Nephron progenitor cell (in vitro differentiated cells): Measurements from ENCODE around the gene SEMA6A.
A peak's percentile ranks its signal among the peaks of the same experiment; 100 is the strongest.

Source experiments
- DNase-seq: peaks from one replicate; pipeline ENCODE4 v3.0.0; 2021
- H3K27ac Mint-ChIP-seq: 2 replicates; pipeline ENCODE4 v1.8.0; 2021; ENCODE audit warnings: mild to moderate bottlenecking, moderate library complexity, mixed read lengths
- H3K27me3 Mint-ChIP-seq: 2 replicates; pipeline ENCODE4 v1.8.0; 2021; ENCODE audit warnings: mild to moderate bottlenecking, low read depth, mixed read lengths; ENCODE audit not compliant: poor library complexity
- H3K36me3 Mint-ChIP-seq: 2 replicates; pipeline ENCODE4 v1.8.0; 2021; ENCODE audit warnings: low read depth, mixed read lengths
- H3K4me1 Mint-ChIP-seq: 2 replicates; pipeline ENCODE4 v1.8.0; 2021; ENCODE audit warnings: mixed read lengths
- H3K4me3 Mint-ChIP-seq: 2 replicates; pipeline ENCODE4 v1.8.0; 2021; ENCODE audit warnings: mild to moderate bottlenecking, moderate library complexity, mixed read lengths
- H3K9me3 Mint-ChIP-seq: 2 replicates; pipeline ENCODE4 v1.8.0; 2021; ENCODE audit warnings: mild to moderate bottlenecking, moderate library complexity, mixed read lengths
- CTCF ChIP-seq: fragments of 200-600 bp; sonication (generic); IDR thresholded peaks from 2 replicates; pipeline ENCODE4 v1.5.0; 2021; ENCODE audit warnings: antibody characterized with exemption

SEMA6A gene

DNA sequence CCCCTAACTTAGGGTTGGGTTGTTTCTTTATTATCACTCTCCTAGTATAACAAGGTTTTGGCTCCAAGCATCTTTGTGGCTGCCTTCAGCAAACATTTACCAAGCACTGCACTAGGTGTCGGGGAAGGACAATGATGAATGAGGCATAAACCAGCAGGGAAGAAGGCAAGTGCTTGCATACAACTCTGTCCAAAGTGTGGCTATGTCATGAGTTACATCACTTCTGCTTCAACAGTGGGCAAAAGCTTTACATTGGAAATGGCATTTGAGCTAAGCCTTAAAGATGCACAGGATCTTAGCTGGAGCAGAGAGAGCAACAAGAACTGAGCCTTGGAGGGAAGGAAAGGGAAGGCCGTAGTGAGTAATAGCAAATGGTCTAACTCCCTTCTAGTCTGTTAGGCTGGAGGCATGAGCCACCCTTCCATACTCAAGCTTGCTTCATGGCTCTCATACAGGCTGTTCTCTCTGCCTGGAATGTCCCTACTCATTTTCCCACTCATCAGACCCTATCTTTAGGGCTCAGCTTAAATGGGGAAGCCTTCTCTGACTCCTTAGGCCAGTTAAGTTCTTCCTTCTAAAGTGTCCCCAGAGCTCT, 121.8 kb downstream of the SEMA6A start:
- peaks cover 68% of the 10 kb centered on the region for H3K4me1 Mint-ChIP-seq
- no peak overlapping the region for H3K27ac Mint-ChIP-seq
- no peak overlapping the region for H3K4me3 Mint-ChIP-seq
- peaks cover 42% of the 10 kb centered on the region for H3K36me3 Mint-ChIP-seq
- DNase-seq = no peak
- TF ChIP-seq CTCF = no peak
- H3K9me3 Mint-ChIP-seq = no peaks in the 10 kb centered on the region
- H3K27me3 Mint-ChIP-seq = no peaks in the 10 kb centered on the region

DNA sequence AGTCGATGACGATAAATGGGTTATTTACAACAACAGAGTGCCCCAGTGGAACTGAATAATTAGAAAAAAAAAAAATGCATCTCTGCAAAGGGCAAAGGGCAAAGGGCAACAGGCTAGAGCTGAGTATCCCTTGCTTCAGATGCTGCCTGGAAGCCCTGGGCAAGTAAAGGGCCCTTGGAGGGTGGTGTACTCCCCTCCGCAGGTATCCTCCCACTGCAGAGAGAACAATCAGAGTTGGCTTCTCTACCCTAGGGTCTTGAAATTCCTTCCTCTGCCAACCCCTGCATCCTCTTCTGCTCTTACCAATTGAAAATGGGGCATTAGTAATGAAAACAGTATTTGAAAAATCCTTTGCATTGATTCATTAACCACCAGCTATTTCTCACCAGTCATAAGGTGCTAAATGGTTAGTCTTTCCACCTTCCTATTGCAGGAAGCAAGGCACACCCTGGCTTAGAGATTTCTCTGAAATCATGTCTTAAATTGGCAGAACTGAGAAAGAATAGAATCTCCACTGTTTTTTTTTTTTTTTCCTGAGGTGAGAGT, 122.6 kb downstream of the SEMA6A start:
- H3K9me3 Mint-ChIP-seq = no peaks in the 10 kb centered on the region
- TF ChIP-seq CTCF = no peak
- DNase-seq = no peak
- no peaks in the 10 kb centered on the region for H3K27me3 Mint-ChIP-seq
- peaks cover 50% of the 10 kb centered on the region for H3K36me3 Mint-ChIP-seq
- peaks cover 68% of the 10 kb centered on the region for H3K4me1 Mint-ChIP-seq
- H3K4me3 Mint-ChIP-seq = no peak overlapping the region
- no peak overlapping the region for H3K27ac Mint-ChIP-seq

GRCh38 chr5:116451066-116451465, 123.6 kb downstream of the SEMA6A start:
- no peak overlapping the region for H3K4me3 Mint-ChIP-seq
- no peaks in the 10 kb centered on the region for H3K9me3 Mint-ChIP-seq
- H3K27me3 Mint-ChIP-seq = no peaks in the 10 kb centered on the region
- H3K36me3 Mint-ChIP-seq = peaks cover 52% of the 10 kb centered on the region
- TF ChIP-seq CTCF = no peak
- no peak for DNase-seq
- H3K4me1 Mint-ChIP-seq = peaks cover 68% of the 10 kb centered on the region
- H3K27ac Mint-ChIP-seq = peak overlapping the region; percentile 66

GRCh38 chr5:116449458-116449857, 125.2 kb downstream of the SEMA6A start:
- Mint-ChIP-seq H3K9me3 (no peaks in the 10 kb centered on the region), H3K4me1 (peaks cover 60% of the 10 kb centered on the region), H3K27ac (peak overlapping the region; percentile 81), H3K4me3 (no peak overlapping the region), H3K36me3 (peaks cover 59% of the 10 kb centered on the region), H3K27me3 (no peaks in the 10 kb centered on the region)
- DNase-seq = no peak
- no peak for TF ChIP-seq CTCF

- Mint-ChIP-seq H3K36me3 (peaks cover 62% of the 10 kb centered on the region), H3K4me3 (no peak overlapping the region), H3K27ac (peak overlapping the region; percentile 81), H3K27me3 (no peaks in the 10 kb centered on the region), H3K4me1 (peaks cover 60% of the 10 kb centered on the region), H3K9me3 (no peaks in the 10 kb centered on the region)
- no peak for DNase-seq
- no peak for TF ChIP-seq CTCF
Observed at GRCh38 chr5:116448870-116449427, 125.7 kb downstream of the SEMA6A start.

GRCh38 chr5:116448450-116448849, 126.2 kb downstream of the SEMA6A start:
- no peak for DNase-seq
- H3K27me3 Mint-ChIP-seq = no peaks in the 10 kb centered on the region
- no peak for TF ChIP-seq CTCF
- H3K4me3 Mint-ChIP-seq = no peak overlapping the region
- H3K9me3 Mint-ChIP-seq = no peaks in the 10 kb centered on the region
- peaks cover 60% of the 10 kb centered on the region for H3K4me1 Mint-ChIP-seq
- peaks cover 62% of the 10 kb centered on the region for H3K36me3 Mint-ChIP-seq
- peak overlapping the region; percentile 81 for H3K27ac Mint-ChIP-seq
